Measurements from ENCODE around the gene CST9.

Gene CST9

DNA sequence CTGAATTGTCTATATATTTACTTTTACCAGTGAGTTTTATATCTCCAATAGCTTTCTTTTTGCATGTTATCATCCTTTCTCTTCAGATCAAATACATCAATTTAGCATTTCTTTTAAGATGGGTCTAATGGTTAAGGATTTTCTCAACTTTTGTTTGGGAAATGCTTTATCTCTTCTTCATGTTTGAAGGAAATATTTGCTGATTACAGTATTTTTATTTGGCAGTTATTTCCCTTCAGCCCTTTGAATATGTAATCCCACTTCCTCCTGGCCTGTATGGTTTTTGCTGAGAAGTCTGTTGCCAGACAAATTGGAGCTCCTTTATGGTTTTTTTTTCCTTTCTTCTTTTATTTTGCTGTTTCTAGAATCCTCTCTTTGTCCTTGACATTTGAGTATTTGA is 30.7 kb downstream of the CST9 start:
- Histone ChIP-seq H3K9me3 (ENCODE audit: control insufficient read depth, insufficient read depth, low read length) (no peaks in the 10 kb centered on the region), H3K9ac (ENCODE audit: low read depth, low read length) (no peak overlapping the region), H3K4me1 (ENCODE audit: insufficient read depth, low read length) (no peaks in the 10 kb centered on the region), H3K36me3 (ENCODE audit: insufficient read depth, low read length) (no peaks in the 10 kb centered on the region; the same call in 1 of the 2 replicates)

GRCh38 chr20:23570178-23570760 is 35.4 kb downstream of the CST9 start:
- Histone ChIP-seq H3K4me1 (ENCODE audit: insufficient read depth, low read length) (no peaks in the 10 kb centered on the region), H3K9ac (ENCODE audit: low read depth, low read length) (no peak overlapping the region), H3K9me3 (ENCODE audit: control insufficient read depth, insufficient read depth, low read length) (no peaks in the 10 kb centered on the region), H3K36me3 (ENCODE audit: insufficient read depth, low read length) (no peaks in the 10 kb centered on the region; the same call in 1 of the 2 replicates)

DNA sequence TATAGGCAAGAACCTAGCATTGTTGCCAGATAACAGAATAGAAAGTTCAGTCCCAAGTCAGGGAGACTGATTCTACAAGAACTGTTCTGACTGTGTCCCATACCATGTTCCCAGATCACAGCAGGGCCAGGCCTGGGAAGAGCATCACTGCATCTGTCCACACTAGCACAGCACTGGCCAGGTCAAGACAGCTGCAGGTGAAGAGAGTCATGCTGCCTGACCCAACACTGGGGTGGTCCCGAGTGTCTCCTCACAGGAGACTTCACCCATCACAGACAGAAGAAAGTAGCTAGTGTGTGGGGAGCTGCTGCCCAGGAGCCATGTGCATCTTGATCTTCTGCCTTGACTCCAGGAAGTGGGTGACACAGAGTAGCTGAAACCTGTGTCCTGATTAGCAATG is 36.1 kb downstream of the CST9 start:
- Histone ChIP-seq H3K36me3 (ENCODE audit: insufficient read depth, low read length) (no peaks in the 10 kb centered on the region; the same call in 1 of the 2 replicates), H3K9me3 (ENCODE audit: control insufficient read depth, insufficient read depth, low read length) (no peaks in the 10 kb centered on the region), H3K4me1 (ENCODE audit: insufficient read depth, low read length) (no peaks in the 10 kb centered on the region)

GRCh38 chr20:23568971-23569330 is 36.8 kb downstream of the CST9 start:
- no peaks in the 10 kb centered on the region; the same call in 1 of the 2 replicates for H3K36me3 ChIP-seq (ENCODE audit: insufficient read depth, low read length)
- no peaks in the 10 kb centered on the region for H3K4me1 ChIP-seq (ENCODE audit: insufficient read depth, low read length)
- no peaks in the 10 kb centered on the region for H3K9me3 ChIP-seq (ENCODE audit: control insufficient read depth, insufficient read depth, low read length)
- no peak overlapping the region for H3K9ac ChIP-seq (ENCODE audit: low read depth, low read length)

More for the DNA sequence above, 36.1 kb downstream of the CST9 start:
- H3K9ac ChIP-seq (ENCODE audit: low read depth, low read length) = no peak overlapping the region

DNA sequence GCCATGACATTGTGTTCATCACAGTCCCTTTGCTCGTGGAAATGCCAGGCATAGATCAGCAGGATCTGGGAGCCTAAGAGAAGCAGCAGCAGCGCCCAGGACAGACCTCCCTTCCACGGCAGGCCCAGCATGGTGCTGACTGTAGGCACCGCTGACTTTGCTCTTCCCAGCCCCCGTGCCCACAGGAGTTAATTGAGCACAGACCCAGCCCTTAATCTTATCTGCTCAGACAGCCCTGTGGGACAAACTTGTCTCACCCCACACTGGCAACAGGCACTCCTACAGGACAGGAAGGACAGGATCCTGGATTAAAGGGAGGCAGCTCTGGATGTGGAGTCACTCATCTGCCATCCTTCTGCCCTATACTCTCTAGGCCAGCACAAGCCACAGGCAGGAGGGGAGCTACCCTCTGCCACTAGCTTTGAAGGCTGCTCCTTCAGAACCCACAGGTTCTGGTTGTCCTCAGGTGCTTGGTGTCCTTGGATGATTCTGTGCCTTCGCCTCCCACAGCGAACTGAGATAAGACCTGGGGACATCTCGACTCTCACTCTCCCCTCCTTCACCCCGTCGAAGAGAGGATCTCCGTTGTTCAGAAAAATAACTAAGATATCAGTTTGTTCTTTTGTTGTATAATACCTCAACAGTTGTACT is 37.3 kb downstream of the CST9 start, which contains the start of gene CST9L:
Gene CST9L (minus strand): TSS at position 165 of the 651 bp plus-strand sequence. CDS start 34 bp downstream, at position 131.
- no peaks in the 10 kb centered on the region for H3K4me1 ChIP-seq (ENCODE audit: insufficient read depth, low read length)
- H3K9ac ChIP-seq (ENCODE audit: low read depth, low read length) = no peak within 1 kb of the TSS
- H3K9me3 ChIP-seq (ENCODE audit: control insufficient read depth, insufficient read depth, low read length) = no peaks in the 10 kb centered on the region

DNA sequence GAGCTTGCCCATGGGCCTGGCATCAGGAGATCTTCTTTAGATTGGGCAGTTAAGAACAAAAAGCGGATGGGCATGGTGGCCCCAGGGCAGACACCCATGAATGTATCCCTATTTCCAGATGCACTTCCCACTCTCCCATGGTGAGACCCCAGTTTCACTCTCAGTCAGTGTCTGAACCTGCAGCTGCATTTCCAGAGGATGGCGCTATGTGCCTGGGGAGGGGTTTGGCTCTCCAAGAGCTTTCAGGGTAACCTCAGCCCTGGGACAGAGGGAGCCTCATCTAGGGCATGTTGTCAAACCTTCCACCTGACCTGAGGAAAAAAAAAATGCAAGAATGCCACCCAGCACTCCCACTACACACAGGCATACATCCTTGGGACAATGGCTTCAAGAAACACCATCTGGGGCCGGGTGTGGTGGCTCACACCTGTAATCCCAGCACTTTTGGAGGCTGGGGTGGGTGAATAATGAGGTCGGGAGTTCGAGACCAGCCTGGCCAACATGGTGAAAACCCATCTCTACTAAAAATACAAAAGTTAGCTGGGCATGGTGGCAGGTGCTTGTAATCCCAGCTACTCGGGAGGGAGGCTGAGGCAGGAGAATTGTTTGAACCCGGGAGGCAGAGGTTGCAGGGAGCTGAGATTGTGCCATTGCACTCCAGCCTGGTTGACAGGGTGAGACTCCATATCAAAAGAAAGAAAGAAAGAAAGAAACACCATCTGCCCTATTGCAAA is 39.4 kb downstream of the CST9 start:
- H3K9ac ChIP-seq (ENCODE audit: low read depth, low read length) = no peak overlapping the region
- no peaks in the 10 kb centered on the region for H3K4me1 ChIP-seq (ENCODE audit: insufficient read depth, low read length)
- H3K9me3 ChIP-seq (ENCODE audit: control insufficient read depth, insufficient read depth, low read length) = peaks cover 7% of the 10 kb centered on the region
- no peaks in the 10 kb centered on the region; the same call in 1 of the 2 replicates for H3K36me3 ChIP-seq (ENCODE audit: insufficient read depth, low read length)

More for the DNA sequence above, 37.3 kb downstream of the CST9 start, which contains the start of gene CST9L:
- H3K36me3 ChIP-seq (ENCODE audit: insufficient read depth, low read length) = no peaks in the 10 kb centered on the region; the same call in 1 of the 2 replicates

DNA sequence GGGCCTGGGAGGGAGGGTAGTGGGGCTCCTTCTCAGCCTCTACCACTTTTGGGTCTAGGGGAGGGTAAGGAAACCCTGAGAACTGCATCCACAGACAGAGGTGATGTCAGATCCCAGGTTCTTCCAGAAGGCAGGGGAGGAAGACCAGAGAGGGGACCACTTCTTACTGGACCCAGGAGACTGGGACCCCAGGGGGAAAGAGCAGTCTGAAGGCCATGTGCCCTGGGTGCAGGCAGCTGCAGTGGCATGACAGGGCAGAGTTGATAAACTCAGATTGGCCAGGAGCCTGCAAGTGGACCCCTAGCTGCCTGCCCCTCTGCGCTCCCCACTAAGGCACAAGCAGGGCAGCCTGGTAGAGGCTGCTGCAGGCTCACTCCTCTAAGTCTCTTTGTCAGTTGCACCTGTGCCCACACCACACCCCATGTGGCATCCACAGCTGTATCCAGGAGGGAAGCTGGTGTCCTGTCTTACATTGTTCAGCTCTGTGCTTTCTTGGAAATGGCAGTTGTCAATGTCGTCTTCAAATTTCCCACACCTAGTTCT is 40.1 kb downstream of the CST9 start:
- no peaks in the 10 kb centered on the region for H3K4me1 ChIP-seq (ENCODE audit: insufficient read depth, low read length)
- no peak overlapping the region for H3K9ac ChIP-seq (ENCODE audit: low read depth, low read length)

GRCh38 chr20:23564927-23565326 is 40.8 kb downstream of the CST9 start:
- Histone ChIP-seq H3K9me3 (ENCODE audit: control insufficient read depth, insufficient read depth, low read length) (peaks cover 11% of the 10 kb centered on the region), H3K4me1 (ENCODE audit: insufficient read depth, low read length) (no peaks in the 10 kb centered on the region), H3K9ac (ENCODE audit: low read depth, low read length) (no peak overlapping the region), H3K36me3 (ENCODE audit: insufficient read depth, low read length) (no peaks in the 10 kb centered on the region)

More for the DNA sequence above, 40.1 kb downstream of the CST9 start:
- Histone ChIP-seq H3K36me3 (ENCODE audit: insufficient read depth, low read length) (no peaks in the 10 kb centered on the region; the same call in 1 of the 2 replicates), H3K9me3 (ENCODE audit: control insufficient read depth, insufficient read depth, low read length) (peaks cover 11% of the 10 kb centered on the region)

DNA sequence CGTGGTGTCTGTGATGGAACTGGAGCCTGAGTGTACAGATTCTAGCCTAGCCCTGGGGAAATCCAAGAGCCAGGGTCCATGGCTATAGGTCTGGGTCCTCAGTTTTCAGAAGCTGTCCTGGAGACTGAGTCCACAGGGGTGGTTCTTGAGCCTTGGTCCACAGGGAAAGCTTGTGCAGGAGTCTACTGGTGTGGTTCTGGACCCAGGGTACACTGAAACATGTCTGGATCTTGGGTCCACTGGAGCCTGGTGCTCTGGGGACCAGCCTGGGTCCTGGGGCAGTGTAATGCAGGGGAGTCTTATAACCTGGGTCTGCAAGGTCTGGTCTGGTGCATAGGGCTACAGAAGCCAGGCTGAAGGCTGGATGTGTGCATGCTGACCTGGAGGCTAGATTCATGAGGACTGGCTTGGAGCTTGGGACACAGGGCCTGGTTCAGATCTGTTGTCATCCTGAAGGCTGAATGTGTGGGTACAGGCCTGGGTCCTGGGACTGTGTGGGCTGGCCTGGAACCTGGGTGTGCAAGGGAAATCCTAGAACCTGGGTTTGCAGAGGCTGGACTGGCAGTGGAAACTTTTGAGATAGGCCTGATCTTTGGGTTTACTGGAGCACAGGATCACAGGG is 42.9 kb downstream of the CST9 start:
- H3K9me3 ChIP-seq (ENCODE audit: control insufficient read depth, insufficient read depth, low read length) = peaks cover 11% of the 10 kb centered on the region
- H3K9ac ChIP-seq (ENCODE audit: low read depth, low read length) = no peak overlapping the region
- no peaks in the 10 kb centered on the region for H3K36me3 ChIP-seq (ENCODE audit: insufficient read depth, low read length)
- H3K4me1 ChIP-seq (ENCODE audit: insufficient read depth, low read length) = no peaks in the 10 kb centered on the region

DNA sequence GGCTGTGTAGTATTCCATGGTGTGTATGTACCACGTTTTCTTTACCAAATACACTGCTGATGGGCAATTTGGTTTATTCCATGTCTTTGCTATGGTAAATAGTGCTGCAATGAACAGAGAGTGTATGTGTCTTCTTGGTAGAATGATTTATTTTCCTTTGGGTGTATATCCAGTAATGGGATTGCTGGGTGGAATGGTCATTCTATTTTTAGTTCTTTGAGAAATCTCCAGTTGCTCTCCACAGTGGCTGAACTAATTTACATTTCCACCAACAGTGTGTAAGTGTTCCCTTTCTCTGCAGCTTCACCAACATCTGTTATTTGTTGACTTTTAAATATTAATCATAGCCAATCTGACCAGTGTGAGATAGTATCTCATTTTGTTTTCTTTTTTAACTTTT is 51.3 kb downstream of the CST9 start:
- Histone ChIP-seq H3K9ac (ENCODE audit: low read depth, low read length) (no peak overlapping the region), H3K36me3 (ENCODE audit: insufficient read depth, low read length) (no peaks in the 10 kb centered on the region), H3K4me1 (ENCODE audit: insufficient read depth, low read length) (no peaks in the 10 kb centered on the region), H3K9me3 (ENCODE audit: control insufficient read depth, insufficient read depth, low read length) (no peaks in the 10 kb centered on the region)
